GM18526 (cell line): ENCODE measurements around the gene CEP131.

ENCODE experiments used
- POLR2A ChIP-seq: IDR thresholded peaks from 3 replicates; pipeline ENCODE4 v1.6.1; 2011; ENCODE audit not compliant: insufficient read length; ENCODE audit errors: extremely low read depth

Gene CEP131

GRCh38 chr17:81222906-81223761 is at the start of gene CEP131:
CEP131 (minus strand) TSS chr17:81222965; CDS start chr17:81220056, 2,909 bp downstream.
- peak; percentile 58 for TF ChIP-seq POLR2A

- TF ChIP-seq POLR2A, result no peak
These were observed 48.5 kb upstream of the CEP131 start for GRCh38 chr17:81271226-81271625.

GRCh38 chr17:81270279-81270678 is 47.5 kb upstream of the CEP131 start:
- TF ChIP-seq POLR2A, result no peak

GRCh38 chr17:81267390-81268067 is 44.8 kb upstream of the CEP131 start:
- TF ChIP-seq POLR2A, result no peak

- TF ChIP-seq POLR2A, result no peak
These were observed 42.8 kb upstream of the CEP131 start for GRCh38 chr17:81265576-81265975.

GRCh38 chr17:81264640-81265039 is 41.9 kb upstream of the CEP131 start:
- TF ChIP-seq POLR2A, result no peak

GRCh38 chr17:81263371-81264181 is 40.8 kb upstream of the CEP131 start:
- no peak for TF ChIP-seq POLR2A

- no peak for TF ChIP-seq POLR2A
These were observed 39.0 kb upstream of the CEP131 start for GRCh38 chr17:81261582-81262336.

- TF ChIP-seq POLR2A, result no peak
These were observed 38.3 kb upstream of the CEP131 start for GRCh38 chr17:81261096-81261495.

GRCh38 chr17:81260641-81261040 is 37.9 kb upstream of the CEP131 start:
- TF ChIP-seq POLR2A, result no peak

GRCh38 chr17:81260171-81260570 is 37.4 kb upstream of the CEP131 start:
- TF ChIP-seq POLR2A, result no peak

GRCh38 chr17:81259058-81259605 is 36.4 kb upstream of the CEP131 start:
- TF ChIP-seq POLR2A, result no peak

GRCh38 chr17:81258292-81258691 is 35.5 kb upstream of the CEP131 start:
- TF ChIP-seq POLR2A, result no peak

- TF ChIP-seq POLR2A, result no peak
These were observed 34.8 kb upstream of the CEP131 start for GRCh38 chr17:81257533-81257932.
